ENCODE results near the gene MPRIP. TPM values are rescaled to one million over a fixed set of nuclear protein-coding genes. Genes with fewer than 3 reads are reported as not detected.
"Not testable (repeated sequence)": the region's sequence is repeated elsewhere in the genome, so short reads cannot be mapped to it uniquely, and the experiment has no call there.

The MPRIP gene
- polyA plus RNA-seq, 1 donor (not counting 4 experiments of a cell fraction or from before 2014, with no cell fraction given): 113 TPM

GRCh38 chr17:17004251-17004996 is 37.8 kb upstream of the MPRIP start:
- DNase-seq (ENCODE audit: low read depth, low spot score): no peak
- Histone ChIP-seq H3K36me3 (ENCODE audit: control insufficient read depth in 2 of 2, extremely low read depth in 1 of 2, insufficient read depth in 2 of 2, low read length in 2 of 2) (no peaks in the 10 kb centered on the region), H3K4me1 (ENCODE audit: control insufficient read depth, extremely low read depth, insufficient read depth, low read length) (no peaks in the 10 kb centered on the region), H2AFZ (ENCODE audit: control insufficient read depth, low read length) (no peak overlapping the region), H3K9me3 (ENCODE audit: control insufficient read depth, low read depth, low read length) (no peaks in the 10 kb centered on the region), H3K4me2 (ENCODE audit: control insufficient read depth, extremely low read depth, insufficient read depth, low read depth, low read length) (no peak overlapping the region), H3K4me3 (ENCODE audit: control insufficient read depth in 2 of 3, extremely low read depth in 1 of 3, insufficient read depth in 2 of 3, low read depth in 1 of 3, low read length in 3 of 3) (no peak overlapping the region), H3K79me2 (ENCODE audit: control insufficient read depth, insufficient read depth, low read length) (no peaks in the 10 kb centered on the region), H3K9me1 (ENCODE audit: control insufficient read depth, extremely low read depth, insufficient read depth, low read length) (no peaks in the 10 kb centered on the region), H3K27me3 (ENCODE audit: control insufficient read depth, extremely low read depth, insufficient read depth, low read length) (no peaks in the 10 kb centered on the region), H4K20me1 (ENCODE audit: control insufficient read depth, extremely low read depth, insufficient read depth, low read length) (no peaks in the 10 kb centered on the region), H3K9ac (ENCODE audit: control insufficient read depth, extremely low read depth, insufficient read depth, low read length) (no peak overlapping the region), H3K27ac (ENCODE audit: control insufficient read depth, insufficient read depth, low read length) (no peak overlapping the region)
- FAIRE-seq: no peak
- dilution Hi-C loops (cut with MboI; ENCODE audit: extremely low pct_ligation_motif_present, low sequenced_read_pairs): no loop called here
- TF ChIP-seq CTCF (optimal IDR thresholded peaks at IDR 0.05 in 1 of 3, IDR thresholded peaks at IDR 0.05 in 1 of 3, conservative IDR thresholded peaks at IDR 0.05 in 1 of 3; ENCODE audit: extremely low read depth in 1 of 3, insufficient read depth in 2 of 3, low read length in 3 of 3) (no peak), EZH2 (IDR thresholded peaks at IDR 0.05; ENCODE audit: low read length) (no peak)

- H3K9me1 ChIP-seq (ENCODE audit: control insufficient read depth, extremely low read depth, insufficient read depth, low read length); DNase-seq (ENCODE audit: low read depth, low spot score); H3K9me3 ChIP-seq (ENCODE audit: control insufficient read depth, low read depth, low read length); H2AFZ ChIP-seq (ENCODE audit: control insufficient read depth, low read length); H3K4me2 ChIP-seq (ENCODE audit: control insufficient read depth, extremely low read depth, insufficient read depth, low read depth, low read length); H3K9ac ChIP-seq (ENCODE audit: control insufficient read depth, extremely low read depth, insufficient read depth, low read length); FAIRE-seq; H3K79me2 ChIP-seq (ENCODE audit: control insufficient read depth, insufficient read depth, low read length); H3K36me3 ChIP-seq (ENCODE audit: control insufficient read depth in 2 of 2, extremely low read depth in 1 of 2, insufficient read depth in 2 of 2, low read length in 2 of 2); H4K20me1 ChIP-seq (ENCODE audit: control insufficient read depth, extremely low read depth, insufficient read depth, low read length); H3K27me3 ChIP-seq (ENCODE audit: control insufficient read depth, extremely low read depth, insufficient read depth, low read length); H3K4me1 ChIP-seq (ENCODE audit: control insufficient read depth, extremely low read depth, insufficient read depth, low read length); dilution Hi-C loops (cut with MboI; ENCODE audit: extremely low pct_ligation_motif_present, low sequenced_read_pairs); H3K4me3 ChIP-seq (ENCODE audit: control insufficient read depth in 2 of 3, extremely low read depth in 1 of 3, insufficient read depth in 2 of 3, low read depth in 1 of 3, low read length in 3 of 3); H3K27ac ChIP-seq (ENCODE audit: control insufficient read depth, insufficient read depth, low read length): not testable (repeated sequence)
Observed at GRCh38 chr17:17004997-17005614, 37.2 kb upstream of the MPRIP start.

DNA sequence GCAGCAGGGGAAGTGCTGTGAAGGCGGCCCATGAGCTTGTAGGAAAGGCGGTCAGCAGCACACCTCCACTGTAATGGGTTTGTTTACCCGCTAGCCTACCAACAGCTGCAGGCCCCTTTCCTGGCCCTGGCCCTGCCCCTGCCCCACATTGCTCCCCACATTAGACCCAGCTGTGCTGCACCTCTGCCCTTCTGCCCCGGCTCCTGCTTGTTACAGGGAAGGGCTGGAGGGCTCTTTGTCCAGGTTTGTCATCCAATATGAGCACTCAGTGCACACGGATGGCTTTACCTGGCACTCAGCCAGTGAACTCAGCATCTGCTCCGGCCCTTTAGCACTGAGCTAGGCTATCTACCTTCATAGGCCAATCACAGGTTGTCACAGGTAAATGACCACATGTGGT is 34.4 kb upstream of the MPRIP start:
- dilution Hi-C loops (cut with MboI; ENCODE audit: extremely low pct_ligation_motif_present, low sequenced_read_pairs); H3K4me2 ChIP-seq (ENCODE audit: control insufficient read depth, extremely low read depth, insufficient read depth, low read depth, low read length); H3K9me1 ChIP-seq (ENCODE audit: control insufficient read depth, extremely low read depth, insufficient read depth, low read length); H3K9ac ChIP-seq (ENCODE audit: control insufficient read depth, extremely low read depth, insufficient read depth, low read length); H4K20me1 ChIP-seq (ENCODE audit: control insufficient read depth, extremely low read depth, insufficient read depth, low read length); H3K27ac ChIP-seq (ENCODE audit: control insufficient read depth, insufficient read depth, low read length); H3K36me3 ChIP-seq (ENCODE audit: control insufficient read depth in 2 of 2, extremely low read depth in 1 of 2, insufficient read depth in 2 of 2, low read length in 2 of 2); H3K9me3 ChIP-seq (ENCODE audit: control insufficient read depth, low read depth, low read length); DNase-seq (ENCODE audit: low read depth, low spot score); H3K79me2 ChIP-seq (ENCODE audit: control insufficient read depth, insufficient read depth, low read length); H2AFZ ChIP-seq (ENCODE audit: control insufficient read depth, low read length); H3K4me3 ChIP-seq (ENCODE audit: control insufficient read depth in 2 of 3, extremely low read depth in 1 of 3, insufficient read depth in 2 of 3, low read depth in 1 of 3, low read length in 3 of 3); H3K4me1 ChIP-seq (ENCODE audit: control insufficient read depth, extremely low read depth, insufficient read depth, low read length); H3K27me3 ChIP-seq (ENCODE audit: control insufficient read depth, extremely low read depth, insufficient read depth, low read length): not testable (repeated sequence)
- peak; percentile 61 for FAIRE-seq

- H3K27ac ChIP-seq (ENCODE audit: control insufficient read depth, insufficient read depth, low read length); H2AFZ ChIP-seq (ENCODE audit: control insufficient read depth, low read length); H3K4me1 ChIP-seq (ENCODE audit: control insufficient read depth, extremely low read depth, insufficient read depth, low read length); dilution Hi-C loops (cut with MboI; ENCODE audit: extremely low pct_ligation_motif_present, low sequenced_read_pairs); H3K9ac ChIP-seq (ENCODE audit: control insufficient read depth, extremely low read depth, insufficient read depth, low read length); H3K4me3 ChIP-seq (ENCODE audit: control insufficient read depth in 2 of 3, extremely low read depth in 1 of 3, insufficient read depth in 2 of 3, low read depth in 1 of 3, low read length in 3 of 3); H3K36me3 ChIP-seq (ENCODE audit: control insufficient read depth in 2 of 2, extremely low read depth in 1 of 2, insufficient read depth in 2 of 2, low read length in 2 of 2); DNase-seq (ENCODE audit: low read depth, low spot score); H3K9me1 ChIP-seq (ENCODE audit: control insufficient read depth, extremely low read depth, insufficient read depth, low read length); H3K27me3 ChIP-seq (ENCODE audit: control insufficient read depth, extremely low read depth, insufficient read depth, low read length); H3K79me2 ChIP-seq (ENCODE audit: control insufficient read depth, insufficient read depth, low read length); H3K9me3 ChIP-seq (ENCODE audit: control insufficient read depth, low read depth, low read length); H4K20me1 ChIP-seq (ENCODE audit: control insufficient read depth, extremely low read depth, insufficient read depth, low read length); H3K4me2 ChIP-seq (ENCODE audit: control insufficient read depth, extremely low read depth, insufficient read depth, low read depth, low read length): not testable (repeated sequence)
- FAIRE-seq: peak; percentile 39
Observed at GRCh38 chr17:17008621-17009397, 33.4 kb upstream of the MPRIP start.
